Embryonic facial prominence (tissue), 1 donor: Measurements from ENCODE around the gene POLH.
"Not testable (repeated sequence)": the region's sequence is repeated elsewhere in the genome, so short reads cannot be mapped to it uniquely, and the experiment has no call there.

ENCODE experiments used
- DNase-seq: peaks from one replicate; pipeline ENCODE4 v3.0.0-alpha.2; 2016; ENCODE audit errors: extremely low spot score

The POLH gene

DNA sequence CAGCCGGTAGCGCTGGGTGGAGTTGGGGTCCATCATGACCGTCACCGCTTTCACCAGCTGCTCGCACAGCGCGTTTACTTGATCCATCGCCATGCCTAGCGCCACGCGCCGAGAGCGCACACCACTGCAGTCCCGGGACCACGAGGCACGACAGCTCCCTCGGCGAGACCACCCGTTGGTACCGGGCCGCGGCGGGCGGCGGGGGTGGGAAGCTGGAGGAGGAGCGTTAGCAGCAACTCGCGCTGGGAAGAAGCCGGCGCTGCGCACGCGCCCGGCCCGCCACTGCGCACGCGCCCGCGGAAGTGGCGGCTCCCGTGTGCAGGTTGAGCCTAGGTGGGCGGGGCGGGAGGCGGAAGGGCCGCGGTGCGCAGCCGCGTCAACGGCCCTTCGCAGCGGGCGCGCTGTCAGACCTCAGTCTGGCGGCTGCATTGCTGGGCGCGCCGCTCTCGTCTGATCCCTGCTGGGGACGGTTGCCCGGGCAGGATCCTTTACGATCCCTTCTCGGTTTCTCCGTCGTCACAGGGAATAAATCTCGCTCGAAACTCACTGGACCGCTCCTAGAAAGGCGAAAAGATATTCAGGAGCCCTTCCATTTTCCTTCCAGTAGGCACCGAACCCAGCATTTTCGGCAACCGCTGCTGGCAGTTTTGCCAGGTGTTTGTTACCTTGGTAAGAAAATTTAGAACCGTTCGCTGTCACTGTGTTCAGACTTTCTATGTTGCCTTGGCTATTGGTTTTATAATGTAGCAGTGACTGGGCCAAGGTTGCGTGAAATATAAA is at the start of gene POLH, which contains the start of gene XPO5:
POLH (plus strand) TSS at position 414 of the 780 bp plus-strand sequence. CDS start 6,135 bp downstream, outside the sequence.
XPO5 (minus strand) TSS at position 267 of the 780 bp plus-strand sequence; CDS start at position 93, 174 bp downstream.
- DNase-seq: peak; percentile 75

DNA sequence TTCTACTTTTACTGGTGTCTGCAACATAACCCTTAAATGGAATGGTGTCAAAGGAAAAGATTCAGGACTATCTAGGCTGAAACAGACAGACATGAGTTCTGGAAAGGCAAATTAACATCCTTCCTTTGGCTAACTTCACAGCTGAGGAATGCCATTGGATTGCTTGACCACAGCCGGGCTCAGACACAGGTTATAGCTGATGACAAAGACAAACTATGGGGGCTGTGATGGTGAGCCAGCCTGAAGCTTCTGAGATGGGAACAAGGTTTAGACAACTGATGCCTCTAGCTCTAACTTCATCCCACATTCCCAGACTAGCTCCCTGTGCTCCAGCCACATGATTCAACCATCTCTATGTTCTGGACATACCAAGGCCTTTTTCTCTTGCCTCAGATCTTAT is 43.8 kb upstream of the POLH start:
- DNase-seq: no peak

DNA sequence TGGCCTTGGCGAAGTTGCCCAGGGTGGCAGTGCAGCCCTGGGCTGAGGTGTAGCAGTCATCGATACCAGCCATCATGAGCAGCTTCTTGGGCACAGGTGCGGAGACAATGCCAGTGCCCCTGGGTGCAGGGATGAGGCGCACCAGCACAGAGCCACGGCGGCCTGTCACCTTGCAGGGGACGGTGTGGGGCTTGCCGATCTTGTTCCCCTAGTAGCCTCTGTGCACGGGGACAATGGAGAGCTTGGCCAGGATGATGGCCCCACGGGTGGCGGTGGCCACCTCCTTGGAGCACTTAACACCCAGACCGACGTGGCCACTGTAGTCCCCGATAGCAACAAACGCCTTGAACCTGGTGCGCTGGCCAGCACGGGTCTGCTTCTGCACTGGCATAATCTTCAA is 37.0 kb upstream of the POLH start:
- DNase-seq: not testable (repeated sequence)

DNA sequence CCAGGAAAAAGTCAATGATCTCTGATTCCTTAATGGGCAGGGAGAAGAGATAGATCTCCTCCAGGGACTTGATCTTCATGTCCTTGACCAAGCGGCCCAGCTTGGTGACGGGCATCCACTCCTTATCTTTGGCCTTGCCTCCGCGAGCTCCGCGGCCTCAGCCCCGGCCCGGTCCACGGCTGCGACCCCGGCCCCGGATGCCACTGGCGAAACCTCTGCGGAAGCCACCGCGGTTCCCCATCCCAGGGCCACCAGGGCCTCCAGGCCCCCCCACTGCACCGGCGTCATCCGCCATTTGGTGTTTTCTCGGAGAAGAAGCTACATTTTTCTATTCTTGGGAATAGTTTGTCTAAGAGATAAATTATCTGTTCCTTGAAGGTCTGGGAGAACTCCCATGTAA is 36.6 kb upstream of the POLH start:
- DNase-seq: not testable (repeated sequence)

DNA sequence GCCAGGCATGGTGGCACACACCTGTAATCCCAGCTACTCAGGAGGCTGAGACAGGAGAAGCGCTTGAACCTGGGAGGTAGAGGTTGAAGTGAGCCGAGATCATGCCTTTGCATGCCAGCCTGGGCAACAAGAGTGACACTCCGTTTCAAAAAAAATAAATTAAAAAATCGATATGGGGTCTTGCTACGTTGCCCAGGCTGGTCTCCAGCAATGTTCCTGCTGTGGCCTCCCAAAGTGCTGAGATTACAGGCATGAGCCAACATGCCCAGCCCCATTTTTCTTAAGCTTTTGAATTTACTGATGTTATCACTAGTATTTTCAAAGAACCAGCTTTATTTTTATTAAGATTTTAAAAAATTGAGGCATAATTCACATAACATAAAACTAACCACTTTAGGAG is 35.5 kb upstream of the POLH start:
- no peak for DNase-seq

DNA sequence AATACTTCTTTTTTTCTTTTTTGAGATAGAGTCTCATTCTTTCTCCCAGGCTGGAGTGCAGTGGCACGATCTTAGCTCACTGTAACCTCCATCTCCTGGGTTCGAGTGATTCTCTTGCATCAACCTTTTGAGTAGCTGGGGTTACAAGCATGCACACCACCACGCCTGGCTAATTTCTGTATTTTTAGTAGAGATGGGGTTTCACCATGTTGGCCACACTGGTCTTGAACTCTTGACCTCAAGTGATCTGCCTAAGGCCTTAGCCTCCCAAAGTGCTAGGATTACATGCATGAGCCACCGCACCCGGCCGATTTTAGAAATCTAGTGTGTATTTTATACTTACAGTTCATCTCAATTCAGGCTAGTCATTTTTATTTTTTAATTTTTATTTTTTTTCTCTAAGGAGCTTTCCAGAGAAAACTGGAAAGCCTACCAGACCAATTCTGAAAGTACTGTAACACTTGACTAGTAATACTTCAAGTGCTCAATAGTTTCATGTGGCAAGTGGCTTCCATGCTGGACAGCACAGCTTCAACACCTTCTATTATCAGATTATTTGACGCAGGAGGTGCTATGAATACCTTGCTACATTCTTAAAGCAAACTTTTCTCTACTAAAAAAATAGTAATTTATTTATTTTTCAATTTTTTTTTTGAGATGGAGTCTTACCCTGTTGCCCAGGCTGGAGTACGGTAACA is 34.1 kb upstream of the POLH start:
- no peak for DNase-seq

DNA sequence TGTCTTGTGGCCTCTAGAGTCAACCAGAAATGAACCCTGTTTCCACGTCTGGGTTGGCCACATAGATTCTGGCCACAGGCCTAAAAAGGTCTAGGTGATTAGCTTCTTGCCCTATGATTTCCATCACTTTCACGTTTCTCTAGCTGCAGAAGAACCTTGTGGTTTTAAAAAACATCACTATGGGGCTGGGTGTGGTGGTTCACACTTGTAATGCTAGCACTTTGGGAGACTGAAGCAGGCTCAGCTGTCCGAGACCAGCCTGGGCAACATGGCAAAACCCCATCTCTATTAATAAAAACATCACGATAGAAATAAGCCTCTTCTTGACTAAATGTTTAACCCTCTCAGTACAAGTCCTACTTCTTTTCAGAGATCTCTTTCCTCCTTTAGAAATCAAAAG is 31.5 kb upstream of the POLH start:
- no peak for DNase-seq

DNA sequence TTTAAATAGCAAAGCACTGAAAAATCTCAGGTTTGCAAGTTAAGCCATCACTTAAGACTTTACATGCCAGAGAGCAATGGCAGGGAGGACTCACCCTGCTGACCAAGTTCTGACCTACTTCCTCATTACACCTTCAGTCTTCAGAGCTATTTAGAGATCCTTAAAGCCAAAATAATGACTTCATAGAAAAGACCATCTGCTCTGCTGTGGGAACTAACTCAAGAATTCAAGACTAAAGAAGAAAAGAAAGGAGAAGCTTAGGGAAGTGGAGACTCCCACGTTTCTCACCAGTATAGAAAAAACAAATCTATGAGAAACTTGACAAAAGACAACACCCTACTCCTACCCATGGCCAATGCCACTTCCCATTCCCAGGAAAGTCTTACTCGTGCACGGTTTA is 28.8 kb upstream of the POLH start:
- DNase-seq: no peak

DNA sequence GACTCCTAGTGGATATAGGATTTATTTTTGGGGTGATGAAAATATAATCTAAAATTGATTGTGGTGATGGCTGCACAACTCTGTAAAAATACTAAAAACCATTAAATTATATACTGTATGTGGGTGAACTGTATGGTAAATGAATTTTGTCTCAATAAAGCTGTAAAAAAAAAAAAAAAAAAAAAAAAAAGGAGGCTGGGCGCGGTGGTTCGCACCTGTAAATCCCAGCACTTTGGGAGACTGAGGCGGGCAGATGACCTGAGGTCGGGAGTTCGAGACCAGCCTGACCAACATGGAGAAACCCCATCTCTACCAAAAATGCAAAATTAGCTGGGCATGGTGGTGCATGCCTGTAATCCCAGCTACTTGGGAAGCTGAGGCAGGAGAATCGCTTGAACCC is 18.4 kb upstream of the POLH start:
- not testable (repeated sequence) for DNase-seq

DNA sequence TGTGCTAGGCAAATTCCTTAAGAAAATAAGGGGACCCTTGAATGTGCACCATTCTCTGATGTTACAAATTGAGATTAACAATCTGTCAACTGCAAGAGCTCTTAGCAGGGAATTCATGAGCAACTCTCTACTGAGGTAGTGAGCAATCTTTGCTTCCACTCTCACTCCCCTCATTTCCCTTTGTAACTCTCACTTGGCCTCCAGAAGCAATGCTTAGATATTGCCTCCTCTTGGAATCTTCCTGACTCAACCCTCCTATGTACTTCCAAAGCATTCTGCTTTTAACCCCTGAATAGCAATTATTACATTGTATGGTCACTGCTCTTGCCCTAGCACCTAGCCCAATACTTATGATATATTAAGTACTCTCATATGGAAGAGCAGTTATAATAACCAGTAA is 16.7 kb upstream of the POLH start:
- no peak for DNase-seq

DNA sequence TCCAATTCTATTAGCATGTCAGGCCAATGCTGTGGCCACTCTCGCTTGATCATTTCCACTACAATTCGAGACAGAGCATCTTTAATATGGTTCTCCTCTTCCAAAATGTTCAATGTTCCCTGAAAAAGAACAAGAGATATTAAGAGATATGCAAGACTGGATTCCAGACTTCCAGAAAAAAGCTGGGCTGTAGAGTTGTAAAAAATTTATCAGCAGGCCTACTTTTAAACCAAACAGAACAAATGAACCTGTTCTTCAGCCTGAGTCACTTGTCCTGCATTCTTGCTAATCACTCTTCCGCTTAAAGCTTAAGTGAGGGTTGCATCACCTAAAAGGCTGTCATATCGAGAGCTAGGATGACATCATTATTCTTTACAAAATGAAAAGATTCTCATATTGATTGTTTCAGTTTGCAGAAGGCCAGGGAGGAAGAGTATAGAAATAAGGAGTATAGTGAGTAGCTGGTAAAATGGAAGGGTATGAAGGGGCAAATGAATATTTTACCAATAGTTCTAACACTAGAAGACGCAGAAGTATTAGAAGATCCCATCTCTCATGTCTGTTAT is 5.0 kb upstream of the POLH start:
- DNase-seq: no peak

DNA sequence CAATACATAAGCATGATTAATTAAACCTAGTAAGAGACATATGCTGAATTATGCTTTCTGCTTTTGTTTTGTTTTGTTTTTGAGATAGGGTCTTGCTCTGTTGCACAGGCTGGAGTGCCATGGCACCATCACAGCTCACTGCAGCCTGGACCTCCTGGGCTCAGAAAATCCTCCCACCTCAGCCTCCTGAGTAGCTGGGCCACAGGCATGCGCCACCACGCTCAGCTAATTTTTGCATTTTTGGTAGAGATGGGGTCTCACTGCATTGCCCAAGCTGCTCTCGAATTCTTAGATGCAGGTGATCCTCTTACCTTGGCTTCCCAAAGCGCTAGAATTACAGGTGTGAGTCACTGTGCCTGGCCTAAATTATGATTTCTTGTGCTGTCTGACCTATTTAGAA is 4.0 kb upstream of the POLH start:
- no peak for DNase-seq

DNA sequence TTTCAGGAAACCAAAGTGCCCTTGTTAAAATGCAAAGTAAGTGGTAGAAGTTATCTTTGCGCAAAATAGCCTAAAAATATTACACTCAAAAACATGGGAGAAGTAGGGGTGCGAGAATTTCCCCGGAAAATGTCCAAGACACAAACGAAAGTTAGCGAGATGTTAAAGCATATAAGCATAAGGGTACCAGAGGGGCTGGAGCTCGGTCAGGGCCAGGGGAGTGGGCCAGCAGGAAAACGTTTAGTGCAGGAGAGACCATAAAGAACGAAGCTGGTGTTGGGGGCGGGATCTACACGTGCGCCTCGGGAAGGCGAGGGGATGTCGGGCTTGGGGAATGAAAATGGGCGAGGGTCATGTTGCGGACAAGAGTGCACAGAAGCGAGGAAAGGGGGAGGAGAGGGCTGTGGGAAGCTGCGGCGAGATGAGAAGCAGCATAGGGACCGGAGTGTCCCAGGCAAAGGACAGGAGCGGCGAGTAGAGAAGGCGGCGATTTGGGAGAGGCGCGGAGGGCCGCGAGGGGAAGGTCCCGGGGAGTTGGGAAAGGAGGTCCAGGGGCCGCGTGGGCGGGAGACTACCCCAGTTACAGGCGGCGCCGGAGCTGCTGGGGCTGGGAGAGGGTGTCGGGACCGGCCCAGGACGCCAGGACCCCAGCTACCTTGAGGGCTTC is 747 bp upstream of the POLH start:
- no peak for DNase-seq

DNA sequence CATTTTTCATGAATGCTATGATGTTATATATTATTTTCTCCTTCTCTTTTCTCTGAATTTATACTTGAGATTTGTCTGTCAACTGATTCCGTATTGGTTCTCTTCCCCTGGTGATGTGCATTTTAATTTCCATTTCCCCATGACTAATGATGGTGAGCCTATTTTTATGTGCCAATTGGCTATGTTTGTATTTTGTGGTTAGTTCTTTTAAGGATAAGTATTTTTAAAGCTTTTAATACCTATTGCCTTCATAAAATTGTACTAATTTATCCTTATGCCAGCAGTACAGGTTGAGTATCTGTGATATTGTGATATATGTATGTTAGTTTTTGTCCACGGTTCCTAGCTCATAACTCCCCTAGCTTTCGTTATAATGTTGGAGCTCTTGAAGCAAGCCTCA is 2.8 kb downstream of the POLH start:
- DNase-seq: no peak

DNA sequence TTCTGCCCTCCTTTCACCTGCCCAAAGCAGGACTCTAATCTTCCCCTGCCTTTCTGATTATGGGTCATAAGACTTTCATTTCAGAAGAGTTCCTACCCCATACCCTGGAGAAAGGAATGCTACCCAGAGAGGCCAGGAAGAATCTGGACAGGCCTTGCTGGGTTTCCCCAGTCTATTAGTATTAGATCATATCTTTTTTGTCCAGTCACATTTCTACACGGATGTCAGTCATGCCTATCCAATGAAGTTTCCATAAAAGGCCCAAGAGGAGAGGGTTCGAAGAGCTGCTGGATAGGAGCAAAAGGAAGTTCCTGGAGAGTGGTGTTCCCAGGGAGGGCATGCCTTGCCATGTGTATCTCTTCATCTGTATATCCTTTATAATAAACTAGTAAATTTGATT is 3.2 kb downstream of the POLH start:
- DNase-seq: no peak

DNA sequence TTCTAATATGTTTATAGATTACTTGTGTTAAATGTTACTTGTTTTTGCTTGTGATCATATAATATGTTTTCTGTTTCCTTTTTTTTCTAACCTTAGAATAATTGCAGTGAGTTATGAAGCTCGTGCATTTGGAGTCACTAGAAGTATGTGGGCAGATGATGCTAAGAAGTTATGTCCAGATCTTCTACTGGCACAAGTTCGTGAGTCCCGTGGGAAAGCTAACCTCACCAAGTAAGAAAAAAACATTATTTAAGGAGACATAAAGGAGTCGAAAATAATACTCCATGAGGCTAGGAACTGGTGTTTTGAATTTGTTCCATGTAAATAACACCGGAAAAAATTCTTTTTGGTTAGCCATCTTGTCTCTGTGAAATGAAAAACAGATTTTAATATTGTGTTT is 6.9 kb downstream of the POLH start:
- DNase-seq: no peak

DNA sequence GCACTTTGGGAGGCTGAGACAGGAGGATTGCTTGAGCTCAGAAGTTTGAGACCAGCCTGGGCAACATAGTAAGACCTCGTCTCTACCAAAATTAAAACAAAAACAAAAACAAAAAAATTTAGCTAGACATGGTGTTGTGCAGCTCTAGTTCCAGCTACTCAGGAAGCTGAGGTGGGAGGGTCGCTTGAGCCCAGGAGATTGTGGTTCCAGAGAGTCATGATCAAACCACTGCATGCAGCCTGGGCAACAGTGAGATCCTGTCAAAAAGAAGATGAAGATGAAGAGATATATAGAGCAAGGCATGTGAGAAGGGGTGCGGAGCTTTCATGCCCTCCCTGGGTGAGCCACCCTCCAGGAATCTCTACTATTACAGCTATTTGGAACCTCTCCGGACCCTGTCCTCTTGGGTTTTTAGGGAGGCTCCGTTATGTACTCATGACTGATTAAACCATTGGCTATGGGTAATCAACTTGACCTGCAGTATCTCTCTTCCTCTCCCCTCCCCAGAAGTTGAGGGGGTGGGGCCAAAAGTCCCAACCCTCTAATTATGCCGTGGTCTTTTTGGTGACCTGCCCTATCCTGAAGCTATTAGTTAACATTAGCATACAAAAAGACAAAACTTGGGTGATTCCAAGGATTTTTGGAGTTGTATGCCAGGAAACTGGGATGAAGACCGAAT is 9.0 kb downstream of the POLH start:
- DNase-seq: no peak

DNA sequence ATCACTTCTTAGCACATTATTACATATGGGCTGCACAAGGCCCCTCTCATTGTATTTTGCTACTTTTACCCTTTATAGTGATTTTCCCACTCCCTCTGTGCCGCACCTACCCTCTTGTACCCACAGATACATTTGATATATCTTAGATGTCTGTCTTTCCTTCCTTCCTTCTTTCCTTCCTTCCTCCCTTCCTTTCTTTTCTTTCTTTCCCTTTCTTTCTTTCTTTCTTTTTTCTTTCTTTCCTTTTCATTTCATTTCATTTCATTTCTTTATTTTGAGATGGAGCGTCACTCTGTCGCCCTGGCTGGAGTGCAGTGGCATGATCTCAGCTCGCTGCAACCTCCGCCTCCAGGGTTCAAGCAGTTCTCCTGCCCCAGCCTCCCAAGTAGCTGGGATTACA is 12.2 kb downstream of the POLH start:
- DNase-seq: no peak

DNA sequence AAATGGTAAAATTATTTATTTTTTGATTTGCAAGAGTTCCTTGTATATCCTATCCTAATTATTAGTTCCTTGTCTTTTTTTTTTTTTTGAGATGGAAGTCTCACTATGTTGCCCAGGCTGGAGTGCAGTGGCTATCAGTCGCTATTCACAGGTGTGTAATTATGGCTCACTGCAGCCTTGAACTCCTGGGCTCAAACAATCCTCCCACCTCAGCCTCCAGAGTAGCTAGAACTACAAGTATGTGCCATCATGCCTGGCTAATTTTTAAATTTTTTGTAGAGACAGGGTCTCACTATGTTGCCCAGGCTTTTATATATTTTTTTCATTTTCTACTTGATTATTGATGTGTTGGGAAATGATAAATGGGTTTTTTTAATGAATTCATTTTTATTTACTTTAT is 13.6 kb downstream of the POLH start:
- not testable (repeated sequence) for DNase-seq

DNA sequence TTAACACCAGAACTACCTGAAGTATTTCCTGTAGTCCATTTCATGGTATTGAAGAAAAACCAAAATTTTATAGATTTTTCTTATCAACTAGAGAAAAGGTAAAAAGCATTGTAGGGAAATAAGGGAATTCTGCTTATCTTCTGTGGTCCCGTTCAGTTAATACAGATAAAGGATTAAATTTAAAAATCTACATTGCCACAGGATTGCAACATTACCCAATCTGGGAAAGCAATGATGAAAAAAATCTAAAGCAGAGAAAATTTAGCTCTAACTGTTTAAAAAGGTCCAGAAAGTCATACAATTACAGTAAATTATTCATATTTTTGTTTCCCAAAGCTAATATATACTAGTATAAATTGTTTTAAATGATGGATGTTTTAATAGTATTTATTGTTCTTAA is 18.0 kb downstream of the POLH start:
- no peak for DNase-seq

DNA sequence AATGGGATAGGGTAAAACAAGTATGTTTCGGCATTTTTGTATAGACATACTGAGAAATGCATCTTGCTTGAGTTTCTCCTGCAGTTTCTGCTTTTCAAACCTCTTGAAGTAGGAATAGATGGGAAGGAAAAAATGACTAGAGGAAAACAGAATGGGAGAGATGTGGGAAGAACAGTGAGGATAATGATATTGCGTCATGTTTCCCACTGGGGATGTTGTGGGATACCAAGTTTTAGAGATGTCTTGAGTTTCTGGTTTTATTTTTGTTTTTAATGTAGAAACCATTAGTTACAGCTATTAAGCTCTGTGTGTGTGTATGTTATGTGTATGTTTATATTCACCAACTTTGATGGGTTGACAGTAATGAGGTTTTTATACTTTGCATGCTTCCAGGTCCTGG is 24.6 kb downstream of the POLH start:
- DNase-seq: no peak

DNA sequence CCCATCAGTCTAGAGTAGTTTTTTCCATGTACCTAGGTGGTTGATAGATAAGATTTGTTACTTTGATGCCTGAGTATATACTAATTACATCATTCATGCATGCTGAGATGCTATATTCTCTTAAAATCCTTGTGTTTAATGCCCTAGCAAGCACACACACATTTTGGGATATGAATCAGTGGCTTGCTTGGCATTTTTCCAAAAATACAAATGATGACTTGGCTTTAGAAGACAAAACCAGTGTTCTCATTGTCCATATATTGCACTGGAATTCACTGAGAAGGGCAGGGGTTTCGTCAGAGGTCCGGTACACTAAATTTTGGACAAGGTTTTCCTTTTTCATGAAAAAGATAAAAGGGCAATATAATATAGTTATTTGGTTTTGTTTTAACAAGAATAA is 28.2 kb downstream of the POLH start:
- no peak for DNase-seq
